ENCODE measurements around the gene KSR2. TPM values are rescaled to one million over a fixed set of nuclear protein-coding genes. Genes with fewer than 3 reads are reported as not detected.

KSR2 gene
- total and polyA plus RNA-seq, 2 of the 13 experiments (the other 11 are each of a cell fraction or from before 2014, with no cell fraction given) = 0.02 TPM; not detected in 1

- TF ChIP-seq, protein P1, sequence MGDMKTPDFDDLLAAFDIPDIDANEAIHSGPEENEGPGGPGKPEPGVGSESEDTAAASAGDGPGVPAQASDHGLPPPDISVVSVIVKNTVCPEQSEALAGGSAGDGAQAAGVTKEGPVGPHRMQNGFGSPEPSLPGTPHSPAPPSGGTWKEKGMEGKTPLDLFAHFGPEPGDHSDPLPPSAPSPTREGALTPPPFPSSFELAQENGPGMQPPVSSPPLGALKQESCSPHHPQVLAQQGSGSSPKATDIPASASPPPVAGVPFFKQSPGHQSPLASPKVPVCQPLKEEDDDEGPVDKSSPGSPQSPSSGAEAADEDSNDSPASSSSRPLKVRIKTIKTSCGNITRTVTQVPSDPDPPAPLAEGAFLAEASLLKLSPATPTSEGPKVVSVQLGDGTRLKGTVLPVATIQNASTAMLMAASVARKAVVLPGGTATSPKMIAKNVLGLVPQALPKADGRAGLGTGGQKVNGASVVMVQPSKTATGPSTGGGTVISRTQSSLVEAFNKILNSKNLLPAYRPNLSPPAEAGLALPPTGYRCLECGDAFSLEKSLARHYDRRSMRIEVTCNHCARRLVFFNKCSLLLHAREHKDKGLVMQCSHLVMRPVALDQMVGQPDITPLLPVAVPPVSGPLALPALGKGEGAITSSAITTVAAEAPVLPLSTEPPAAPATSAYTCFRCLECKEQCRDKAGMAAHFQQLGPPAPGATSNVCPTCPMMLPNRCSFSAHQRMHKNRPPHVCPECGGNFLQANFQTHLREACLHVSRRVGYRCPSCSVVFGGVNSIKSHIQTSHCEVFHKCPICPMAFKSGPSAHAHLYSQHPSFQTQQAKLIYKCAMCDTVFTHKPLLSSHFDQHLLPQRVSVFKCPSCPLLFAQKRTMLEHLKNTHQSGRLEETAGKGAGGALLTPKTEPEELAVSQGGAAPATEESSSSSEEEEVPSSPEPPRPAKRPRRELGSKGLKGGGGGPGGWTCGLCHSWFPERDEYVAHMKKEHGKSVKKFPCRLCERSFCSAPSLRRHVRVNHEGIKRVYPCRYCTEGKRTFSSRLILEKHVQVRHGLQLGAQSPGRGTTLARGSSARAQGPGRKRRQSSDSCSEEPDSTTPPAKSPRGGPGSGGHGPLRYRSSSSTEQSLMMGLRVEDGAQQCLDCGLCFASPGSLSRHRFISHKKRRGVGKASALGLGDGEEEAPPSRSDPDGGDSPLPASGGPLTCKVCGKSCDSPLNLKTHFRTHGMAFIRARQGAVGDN (CRISPR knock-in tag; IDR thresholded peaks at IDR 0.05) = peak; percentile 40
- no peak for TF ChIP-seq MAF1 (CRISPR knock-in tag; IDR thresholded peaks at IDR 0.05; ENCODE audit: borderline replicate concordance)
- TF ChIP-seq YY1 (IDR thresholded peaks at IDR 0.05; ENCODE audit: insufficient read depth, insufficient replicate concordance, low read depth, low read length) = peak; percentile 18
- TF ChIP-seq ZFY (CRISPR knock-in tag; IDR thresholded peaks at IDR 0.05) = 0 out of 2 replicates have a peak, but pooled peaks have one; percentile 18
- TF ChIP-seq JARID2 (CRISPR knock-in tag; IDR thresholded peaks at IDR 0.05; ENCODE audit: insufficient replicate concordance) = no peak
- TF ChIP-seq GABPB1 (CRISPR knock-in tag; IDR thresholded peaks at IDR 0.05) = peak; percentile 15; the same call in 1 of the 2 replicates
- no peak for TF ChIP-seq ZNF607 (CRISPR knock-in tag; IDR thresholded peaks at IDR 0.05; ENCODE audit: borderline replicate concordance)
- peak; percentile 60; the same call in 1 of the 2 replicates for TF ChIP-seq ZNF777 (CRISPR knock-in tag; IDR thresholded peaks at IDR 0.05)
- TF ChIP-seq TMF1 (CRISPR knock-in tag; IDR thresholded peaks at IDR 0.05; ENCODE audit: low read depth) = no peak
- no peak for TF ChIP-seq MTF2 (CRISPR knock-in tag; IDR thresholded peaks at IDR 0.05; ENCODE audit: borderline replicate concordance)
Observed at GRCh38 chr12:117968826-117969659, at the start of gene KSR2 (continued).

Data from HepG2 (cell line).